Adrenal gland (tissue), 5 donors: ENCODE measurements around the gene HSD11B2.

Source experiments
- CTCF ChIP-seq, 6 experiments: fragments of 450-650 bp in 4 of 6; fragments of 200-600 bp in 2 of 6; sonication (generic) in 1 of 6; IDR thresholded peaks; 1 replicate in 5 of 6; 2 replicates in 1 of 6; pipeline versions ENCODE4 v1.5.1 to v1.8.0; 2016 to 2021; ENCODE audit warnings: antibody characterized with exemption in 6 of 6, mild to moderate bottlenecking in 2 of 6, moderate library complexity in 1 of 6
- POLR2A ChIP-seq, 2 donors: fragments of 450-650 bp; IDR thresholded peaks; one replicate each; pipeline ENCODE4 v1.6.1; 2017; ENCODE audit warnings: antibody characterized with exemption in 2 of 2, mild to moderate bottlenecking in 2 of 2, moderate library complexity in 1 of 2
- donor health status: DM: no; HTN: no; CAD: no.

GRCh38 chr16:67431775-67432505 is 1.0 kb downstream of the HSD11B2 start:
- TF ChIP-seq CTCF (IDR thresholded peaks at IDR 0.05) (no peak), POLR2A (IDR thresholded peaks at IDR 0.05) (no peak)
